HepG2 (cell line): ENCODE measurements around the gene PPP2R5D. TPM values are rescaled to one million over a fixed set of nuclear protein-coding genes. Genes with fewer than 3 reads are reported as not detected.

Experiments
- ARID5B ChIP-seq: IDR thresholded peaks from 2 replicates; pipeline ENCODE4 v1.4.0; 2020; ENCODE audit warnings: mild to moderate bottlenecking, missing genetic modification reagents
- BRD4 ChIP-seq: sonication (generic); formaldehyde crosslinking; IDR thresholded peaks from 2 replicates; pipeline ENCODE4 v1.4.0; 2020; ENCODE audit warnings: missing genetic modification reagents
- CBX1 ChIP-seq: IDR thresholded peaks from one replicate; pipeline ENCODE4 v1.6.1; 2016; ENCODE audit warnings: antibody characterized with exemption, low read depth
- CREB3 ChIP-seq: sonication (generic); formaldehyde crosslinking; IDR thresholded peaks from 2 replicates; pipeline ENCODE4 v1.5.0; 2020; ENCODE audit warnings: missing genetic modification reagents
- HOXD1 ChIP-seq: sonication (generic); formaldehyde crosslinking; IDR thresholded peaks from 2 replicates; pipeline ENCODE4 v1.5.0; 2020; ENCODE audit warnings: missing genetic modification reagents
- KLF11 ChIP-seq: IDR thresholded peaks from 2 replicates; pipeline ENCODE4 v1.6.1; 2016; ENCODE audit warnings: missing compliant biosample characterization
- MNT ChIP-seq: fragments of 450-650 bp; IDR thresholded peaks from 2 replicates; pipeline ENCODE4 v1.6.1; 2016
- PPARG ChIP-seq: conservative IDR thresholded peaks from 2 replicates; pipeline ENCODE4 v1.6.1; 2016; ENCODE audit warnings: missing biosample characterization, missing genetic modification reagents
- ZBTB21 ChIP-seq: sonication (generic); formaldehyde crosslinking; IDR thresholded peaks from 2 replicates; pipeline ENCODE4 v1.4.0; 2020; ENCODE audit warnings: missing genetic modification reagents
- ZSCAN29 ChIP-seq: sonication (generic); formaldehyde crosslinking; conservative IDR thresholded peaks from 2 replicates; pipeline ENCODE4 v1.4.0; 2020; ENCODE audit warnings: mild to moderate bottlenecking, missing genetic modification reagents
- polyA plus RNA-seq, 8 experiments: library from polyadenylated mRNA; depleted of rRNA in 3 of 8; stranded (reverse) in 7 of 8; unstranded in 1 of 8; fragments of >200 nt; fragmentation: Illumina TruSeq in 4 of 8; extraction: Trizol in 4 of 8; gene quantifications; 2 replicates each; pipeline versions ENCODE4 v1.2.1 to v1.2.3, GENCODE V29; 2011 to 2016; ENCODE audit warnings: low read depth in 4 of 8, missing spikeins in 1 of 8, mixed read lengths in 1 of 8; ENCODE audit not compliant: insufficient read depth in 1 of 8
- total RNA-seq, 5 experiments: library from RNA; depleted of rRNA; stranded (reverse); fragments of >200 nt; fragmentation: Illumina TruSeq; extraction: Trizol; gene quantifications; 2 replicates each; pipeline ENCODE4 v1.2.3, GENCODE V29; 2016; ENCODE audit warnings: low read depth in 1 of 5
- TF ChIP-seq, protein P1 (sequence below): sonication (generic); formaldehyde crosslinking; IDR thresholded peaks from 2 replicates; pipeline ENCODE4 v1.5.1; 2020; ENCODE audit warnings: mild to moderate bottlenecking, missing genetic modification reagents, moderate library complexity
- TF ChIP-seq, protein P2 (sequence below): sonication (generic); formaldehyde crosslinking; IDR thresholded peaks from 2 replicates; pipeline ENCODE4 v1.8.0; 2022; ENCODE audit warnings: mild to moderate bottlenecking, missing genetic modification reagents, borderline replicate concordance
- TF ChIP-seq, protein P3 (sequence below): IDR thresholded peaks from 2 replicates; pipeline ENCODE4 v1.6.1; 2016; ENCODE audit warnings: control low read depth
- TF ChIP-seq, protein P4 (sequence below): sonication (generic); formaldehyde crosslinking; IDR thresholded peaks from 2 replicates; pipeline ENCODE4 v1.9.0; 2022; ENCODE audit warnings: missing genetic modification reagents, mild to moderate bottlenecking, borderline replicate concordance

The PPP2R5D gene
- total and polyA plus RNA-seq, 2 of the 13 experiments (the other 11 are each of a cell fraction or from before 2014, with no cell fraction given), result 53.7 to 60.4 TPM

GRCh38 chr6:42960243-42961019, 23.9 kb upstream of the PPP2R5D start, which contains the start of gene GNMT (continued):
- TF ChIP-seq ARID5B (CRISPR knock-in tag), result peak; percentile 60; the same call in 1 of the 2 replicates
- TF ChIP-seq CBX1, result no peak
- TF ChIP-seq, protein P1, sequence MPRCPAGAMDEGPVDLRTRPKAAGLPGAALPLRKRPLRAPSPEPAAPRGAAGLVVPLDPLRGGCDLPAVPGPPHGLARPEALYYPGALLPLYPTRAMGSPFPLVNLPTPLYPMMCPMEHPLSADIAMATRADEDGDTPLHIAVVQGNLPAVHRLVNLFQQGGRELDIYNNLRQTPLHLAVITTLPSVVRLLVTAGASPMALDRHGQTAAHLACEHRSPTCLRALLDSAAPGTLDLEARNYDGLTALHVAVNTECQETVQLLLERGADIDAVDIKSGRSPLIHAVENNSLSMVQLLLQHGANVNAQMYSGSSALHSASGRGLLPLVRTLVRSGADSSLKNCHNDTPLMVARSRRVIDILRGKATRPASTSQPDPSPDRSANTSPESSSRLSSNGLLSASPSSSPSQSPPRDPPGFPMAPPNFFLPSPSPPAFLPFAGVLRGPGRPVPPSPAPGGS, result peak; percentile 74; the same call in 1 of the 2 replicates
- TF ChIP-seq, protein P2, sequence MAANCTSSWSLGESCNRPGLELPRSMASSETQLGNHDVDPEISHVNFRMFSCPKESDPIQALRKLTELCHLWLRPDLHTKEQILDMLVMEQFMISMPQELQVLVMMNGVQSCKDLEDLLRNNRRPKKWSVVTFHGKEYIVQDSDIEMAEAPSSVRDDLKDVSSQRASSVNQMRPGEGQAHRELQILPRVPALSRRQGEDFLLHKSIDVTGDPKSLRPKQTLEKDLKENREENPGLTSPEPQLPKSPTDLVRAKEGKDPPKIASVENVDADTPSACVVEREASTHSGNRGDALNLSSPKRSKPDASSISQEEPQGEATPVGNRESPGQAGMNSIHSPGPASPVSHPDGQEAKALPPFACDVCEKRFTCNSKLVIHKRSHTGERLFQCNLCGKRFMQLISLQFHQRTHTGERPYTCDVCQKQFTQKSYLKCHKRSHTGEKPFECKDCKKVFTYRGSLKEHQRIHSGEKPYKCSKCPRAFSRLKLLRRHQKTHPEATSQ (CRISPR knock-in tag), result peak; percentile 46; the same call in 1 of the 2 replicates
- TF ChIP-seq PPARG (CRISPR knock-in tag), result 0 out of 2 replicates have a peak, but pooled peaks have one; percentile 23
- TF ChIP-seq ZBTB21, result no peak; the same call in 1 of the 2 replicates
- TF ChIP-seq, protein P3, sequence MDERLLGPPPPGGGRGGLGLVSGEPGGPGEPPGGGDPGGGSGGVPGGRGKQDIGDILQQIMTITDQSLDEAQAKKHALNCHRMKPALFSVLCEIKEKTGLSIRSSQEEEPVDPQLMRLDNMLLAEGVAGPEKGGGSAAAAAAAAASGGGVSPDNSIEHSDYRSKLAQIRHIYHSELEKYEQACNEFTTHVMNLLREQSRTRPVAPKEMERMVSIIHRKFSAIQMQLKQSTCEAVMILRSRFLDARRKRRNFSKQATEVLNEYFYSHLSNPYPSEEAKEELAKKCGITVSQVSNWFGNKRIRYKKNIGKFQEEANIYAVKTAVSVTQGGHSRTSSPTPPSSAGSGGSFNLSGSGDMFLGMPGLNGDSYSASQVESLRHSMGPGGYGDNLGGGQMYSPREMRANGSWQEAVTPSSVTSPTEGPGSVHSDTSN (CRISPR knock-in tag), result no peak
- TF ChIP-seq HOXD1 (CRISPR knock-in tag), result peak; percentile 37; the same call in 1 of the 2 replicates
- 0 out of 2 replicates have a peak, but pooled peaks have one; percentile 57 for TF ChIP-seq BRD4 (CRISPR knock-in tag)
- peak; percentile 63; the same call in 1 of the 2 replicates for TF ChIP-seq CREB3
- 0 out of 2 replicates have a peak, but pooled peaks have one; percentile 48 for TF ChIP-seq ZSCAN29 (CRISPR knock-in tag)
- TF ChIP-seq MNT, result peak; percentile 30; the same call in 1 of the 2 replicates
- TF ChIP-seq KLF11 (CRISPR knock-in tag), result peak; percentile 85; the same call in 1 of the 2 replicates
- TF ChIP-seq, protein P4, sequence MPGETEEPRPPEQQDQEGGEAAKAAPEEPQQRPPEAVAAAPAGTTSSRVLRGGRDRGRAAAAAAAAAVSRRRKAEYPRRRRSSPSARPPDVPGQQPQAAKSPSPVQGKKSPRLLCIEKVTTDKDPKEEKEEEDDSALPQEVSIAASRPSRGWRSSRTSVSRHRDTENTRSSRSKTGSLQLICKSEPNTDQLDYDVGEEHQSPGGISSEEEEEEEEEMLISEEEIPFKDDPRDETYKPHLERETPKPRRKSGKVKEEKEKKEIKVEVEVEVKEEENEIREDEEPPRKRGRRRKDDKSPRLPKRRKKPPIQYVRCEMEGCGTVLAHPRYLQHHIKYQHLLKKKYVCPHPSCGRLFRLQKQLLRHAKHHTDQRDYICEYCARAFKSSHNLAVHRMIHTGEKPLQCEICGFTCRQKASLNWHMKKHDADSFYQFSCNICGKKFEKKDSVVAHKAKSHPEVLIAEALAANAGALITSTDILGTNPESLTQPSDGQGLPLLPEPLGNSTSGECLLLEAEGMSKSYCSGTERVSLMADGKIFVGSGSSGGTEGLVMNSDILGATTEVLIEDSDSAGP (CRISPR knock-in tag), result peak; percentile 94
